22Rv1 (cell line): Measurements from ENCODE around the gene TYMS.

Experiments used
- ZFX ChIP-seq: fragments of 450-650 bp; IDR thresholded peaks from 2 replicates; pipeline ENCODE4 v1.6.1; 2017; ENCODE audit warnings: antibody characterized with exemption, borderline replicate concordance
- TF ChIP-seq, protein P1 (sequence below): fragments of 450-650 bp; IDR thresholded peaks from 2 replicates; pipeline ENCODE4 v1.5.1; 2017; ENCODE audit warnings: mild to moderate bottlenecking

DNA sequence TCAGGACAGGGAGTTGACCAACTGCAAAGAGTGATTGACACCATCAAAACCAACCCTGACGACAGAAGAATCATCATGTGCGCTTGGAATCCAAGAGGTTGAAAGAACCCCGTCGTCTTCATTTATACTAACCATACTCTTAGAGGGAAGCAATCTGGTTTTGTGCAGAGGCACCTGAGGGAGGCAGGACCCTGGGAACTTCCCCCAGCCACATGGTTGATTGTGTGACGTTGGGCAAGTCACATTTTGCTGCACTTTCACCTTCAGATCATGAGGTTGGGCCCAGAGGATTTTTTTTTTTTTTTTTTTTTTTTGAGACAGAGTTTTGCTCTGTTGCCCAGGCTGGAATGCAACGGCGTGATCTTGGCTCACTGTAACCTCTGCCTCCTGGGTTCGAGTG is 11.6 kb downstream of the TYMS start:
- TF ChIP-seq, protein P1, sequence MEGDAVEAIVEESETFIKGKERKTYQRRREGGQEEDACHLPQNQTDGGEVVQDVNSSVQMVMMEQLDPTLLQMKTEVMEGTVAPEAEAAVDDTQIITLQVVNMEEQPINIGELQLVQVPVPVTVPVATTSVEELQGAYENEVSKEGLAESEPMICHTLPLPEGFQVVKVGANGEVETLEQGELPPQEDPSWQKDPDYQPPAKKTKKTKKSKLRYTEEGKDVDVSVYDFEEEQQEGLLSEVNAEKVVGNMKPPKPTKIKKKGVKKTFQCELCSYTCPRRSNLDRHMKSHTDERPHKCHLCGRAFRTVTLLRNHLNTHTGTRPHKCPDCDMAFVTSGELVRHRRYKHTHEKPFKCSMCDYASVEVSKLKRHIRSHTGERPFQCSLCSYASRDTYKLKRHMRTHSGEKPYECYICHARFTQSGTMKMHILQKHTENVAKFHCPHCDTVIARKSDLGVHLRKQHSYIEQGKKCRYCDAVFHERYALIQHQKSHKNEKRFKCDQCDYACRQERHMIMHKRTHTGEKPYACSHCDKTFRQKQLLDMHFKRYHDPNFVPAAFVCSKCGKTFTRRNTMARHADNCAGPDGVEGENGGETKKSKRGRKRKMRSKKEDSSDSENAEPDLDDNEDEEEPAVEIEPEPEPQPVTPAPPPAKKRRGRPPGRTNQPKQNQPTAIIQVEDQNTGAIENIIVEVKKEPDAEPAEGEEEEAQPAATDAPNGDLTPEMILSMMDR: no peak
- no peak for TF ChIP-seq ZFX
